ENCODE results near the gene PTPN9.
"Not testable (repeated sequence)": the region's sequence is repeated elsewhere in the genome, so short reads cannot be mapped to it uniquely, and the experiment has no call there.

The PTPN9 gene

GRCh38 chr15:75525756-75526155, 53.4 kb downstream of the PTPN9 start:
- not testable (repeated sequence) for DNase-seq

GRCh38 chr15:75523011-75523410, 56.1 kb downstream of the PTPN9 start:
- DNase-seq, result no peak

- no peak for DNase-seq
Measured at GRCh38 chr15:75517233-75517632, 61.9 kb downstream of the PTPN9 start.

- no peak for DNase-seq
Measured at GRCh38 chr15:75508840-75509532, 70.1 kb downstream of the PTPN9 start.

- DNase-seq, result no peak
Measured at GRCh38 chr15:75502360-75502759, 76.8 kb downstream of the PTPN9 start.

GRCh38 chr15:75493732-75494131, 85.4 kb downstream of the PTPN9 start:
- DNase-seq, result no peak

GRCh38 chr15:75483961-75484360, 95.2 kb downstream of the PTPN9 start:
- DNase-seq, result no peak

- DNase-seq, result not testable (repeated sequence)
Measured at GRCh38 chr15:75483556-75483955, 95.6 kb downstream of the PTPN9 start.

GRCh38 chr15:75483106-75483505, 96.0 kb downstream of the PTPN9 start:
- no peak for DNase-seq

- DNase-seq, result not testable (repeated sequence)
Measured at GRCh38 chr15:75480463-75480862, 98.7 kb downstream of the PTPN9 start.

- DNase-seq, result no peak
Measured at GRCh38 chr15:75479670-75480069, 99.4 kb downstream of the PTPN9 start.

- not testable (repeated sequence) for DNase-seq
Measured at GRCh38 chr15:75477094-75477493, 102.0 kb downstream of the PTPN9 start.

GRCh38 chr15:75468913-75469598, 110.1 kb downstream of the PTPN9 start:
- DNase-seq, result no peak

- DNase-seq, result no peak
Measured at GRCh38 chr15:75460646-75461045, 118.5 kb downstream of the PTPN9 start.

GRCh38 chr15:75459581-75459980, 119.5 kb downstream of the PTPN9 start:
- no peak for DNase-seq

- DNase-seq, result no peak
Measured at GRCh38 chr15:75456710-75457109, 122.4 kb downstream of the PTPN9 start.

GRCh38 chr15:75455982-75456531, 123.1 kb downstream of the PTPN9 start:
- DNase-seq, result no peak

GRCh38 chr15:75455424-75455981, 123.6 kb downstream of the PTPN9 start:
- peak; percentile 76 for DNase-seq

GRCh38 chr15:75454471-75455378, 124.4 kb downstream of the PTPN9 start:
- peak; percentile 59 for DNase-seq

GRCh38 chr15:75453703-75454470, 125.2 kb downstream of the PTPN9 start:
- peak; percentile 96 for DNase-seq

GRCh38 chr15:75452865-75453702, 126.0 kb downstream of the PTPN9 start:
- DNase-seq, result peak; percentile 29
